Measurements from ENCODE around the gene ATP2B2. TPM values are rescaled to one million over a fixed set of nuclear protein-coding genes. Genes with fewer than 3 reads are reported as not detected.

The ATP2B2 gene
- total RNA-seq, 2 donors from 2014 or later, result 0.07 to 0.11 TPM

DNA sequence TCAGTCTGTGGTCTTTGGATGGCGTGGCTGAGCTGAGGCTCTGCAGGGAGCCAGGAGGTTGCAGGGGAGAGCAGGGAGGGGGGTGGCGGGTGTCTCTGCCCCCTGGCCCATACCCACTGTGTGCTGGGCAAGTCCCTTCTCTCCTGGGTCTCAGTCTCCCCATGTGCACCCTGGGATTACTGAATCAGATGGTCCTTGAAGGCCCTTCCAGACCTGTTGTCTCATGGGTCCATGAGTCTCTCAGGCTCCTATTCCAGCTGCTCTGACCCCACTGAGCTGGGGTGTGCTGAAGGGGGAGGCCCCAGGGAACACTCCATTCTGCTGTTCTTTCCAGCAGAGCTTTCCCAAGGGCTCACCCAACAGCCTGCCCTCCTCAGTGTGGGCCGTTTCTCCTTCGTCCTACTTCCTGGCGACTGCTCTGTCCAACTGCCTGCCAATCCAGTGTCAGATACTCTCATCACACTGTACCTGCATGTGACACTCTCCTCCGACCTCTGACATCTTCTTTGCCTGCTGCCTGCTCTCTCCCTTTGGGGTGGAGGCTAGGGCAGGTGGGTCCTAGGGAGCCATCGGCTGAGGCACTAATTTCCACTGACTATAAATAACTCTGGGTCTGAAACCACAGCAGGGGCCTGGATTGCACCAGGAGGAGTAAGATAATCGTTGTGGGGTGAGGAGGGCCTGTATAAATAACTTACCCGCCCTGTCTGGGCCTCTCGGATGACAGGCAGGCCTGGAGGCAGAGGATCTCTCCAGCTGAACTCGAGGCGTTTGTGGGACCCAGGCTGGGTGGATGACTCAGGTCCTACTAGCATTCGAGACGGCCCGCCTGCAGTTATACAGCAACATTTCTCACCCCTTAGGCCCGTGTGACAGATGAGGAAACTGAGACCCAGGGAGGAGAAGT is 67.1 kb downstream of the ATP2B2 start:
- no peak for DNase-seq
- Histone ChIP-seq H3K27ac (no peak overlapping the region), H3K4me1 (no peaks in the 10 kb centered on the region), H3K27me3 (no peaks in the 10 kb centered on the region), H3K9ac (ENCODE audit: low read depth in 2 of 2, low read length in 2 of 2) (no peak overlapping the region), H3K9me3 (no peaks in the 10 kb centered on the region), H3K4me3 (no peak overlapping the region), H3K36me3 (no peaks in the 10 kb centered on the region)
- intact Hi-C loops (cut with DNase I), result no loop called here
- TF ChIP-seq, protein P1, sequence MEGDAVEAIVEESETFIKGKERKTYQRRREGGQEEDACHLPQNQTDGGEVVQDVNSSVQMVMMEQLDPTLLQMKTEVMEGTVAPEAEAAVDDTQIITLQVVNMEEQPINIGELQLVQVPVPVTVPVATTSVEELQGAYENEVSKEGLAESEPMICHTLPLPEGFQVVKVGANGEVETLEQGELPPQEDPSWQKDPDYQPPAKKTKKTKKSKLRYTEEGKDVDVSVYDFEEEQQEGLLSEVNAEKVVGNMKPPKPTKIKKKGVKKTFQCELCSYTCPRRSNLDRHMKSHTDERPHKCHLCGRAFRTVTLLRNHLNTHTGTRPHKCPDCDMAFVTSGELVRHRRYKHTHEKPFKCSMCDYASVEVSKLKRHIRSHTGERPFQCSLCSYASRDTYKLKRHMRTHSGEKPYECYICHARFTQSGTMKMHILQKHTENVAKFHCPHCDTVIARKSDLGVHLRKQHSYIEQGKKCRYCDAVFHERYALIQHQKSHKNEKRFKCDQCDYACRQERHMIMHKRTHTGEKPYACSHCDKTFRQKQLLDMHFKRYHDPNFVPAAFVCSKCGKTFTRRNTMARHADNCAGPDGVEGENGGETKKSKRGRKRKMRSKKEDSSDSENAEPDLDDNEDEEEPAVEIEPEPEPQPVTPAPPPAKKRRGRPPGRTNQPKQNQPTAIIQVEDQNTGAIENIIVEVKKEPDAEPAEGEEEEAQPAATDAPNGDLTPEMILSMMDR (IDR thresholded peaks at IDR 0.05), result no peak

DNA sequence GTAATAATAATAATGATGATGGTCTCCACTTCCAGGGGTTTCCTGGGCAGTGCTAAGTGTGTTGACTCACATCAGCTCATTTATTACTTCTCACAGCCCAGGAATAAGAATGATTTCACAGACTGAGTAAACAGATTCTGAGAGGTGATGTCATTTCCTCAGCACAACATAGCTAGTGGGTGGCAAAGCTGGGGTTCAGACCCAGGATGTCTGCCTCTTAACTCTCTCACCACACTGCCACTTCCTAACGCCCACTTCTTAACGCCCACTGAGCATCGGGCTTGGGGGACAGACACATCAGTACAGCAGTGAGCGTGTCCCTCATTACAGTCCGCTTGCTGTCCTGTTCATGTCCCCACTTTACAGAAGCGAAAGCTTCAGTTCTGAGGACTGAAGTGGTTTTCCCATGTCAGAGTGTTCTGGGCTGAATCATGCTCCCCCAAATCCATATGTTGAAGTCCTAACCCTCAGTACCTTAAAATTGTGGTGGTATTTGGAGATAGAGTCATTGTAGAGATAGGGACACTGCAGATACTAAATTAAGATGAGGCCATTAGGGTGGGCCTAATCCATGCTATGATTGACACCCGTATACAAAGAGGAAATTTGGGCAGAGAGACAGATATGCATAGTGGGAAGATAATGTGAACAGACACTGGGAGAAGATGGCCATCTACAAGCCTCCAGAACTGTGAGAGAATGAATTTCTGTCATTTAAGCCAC is 68.0 kb downstream of the ATP2B2 start:
- Histone ChIP-seq H3K27me3 (no peaks in the 10 kb centered on the region), H3K4me3 (no peak overlapping the region), H3K4me1 (no peaks in the 10 kb centered on the region), H3K27ac (no peak overlapping the region), H3K9ac (ENCODE audit: low read depth in 2 of 2, low read length in 2 of 2) (no peak overlapping the region), H3K9me3 (no peaks in the 10 kb centered on the region), H3K36me3 (no peaks in the 10 kb centered on the region)
- DNase-seq, result no peak
- intact Hi-C loops (cut with DNase I), result no loop called here
- TF ChIP-seq, protein P1 (IDR thresholded peaks at IDR 0.05), result no peak

DNA sequence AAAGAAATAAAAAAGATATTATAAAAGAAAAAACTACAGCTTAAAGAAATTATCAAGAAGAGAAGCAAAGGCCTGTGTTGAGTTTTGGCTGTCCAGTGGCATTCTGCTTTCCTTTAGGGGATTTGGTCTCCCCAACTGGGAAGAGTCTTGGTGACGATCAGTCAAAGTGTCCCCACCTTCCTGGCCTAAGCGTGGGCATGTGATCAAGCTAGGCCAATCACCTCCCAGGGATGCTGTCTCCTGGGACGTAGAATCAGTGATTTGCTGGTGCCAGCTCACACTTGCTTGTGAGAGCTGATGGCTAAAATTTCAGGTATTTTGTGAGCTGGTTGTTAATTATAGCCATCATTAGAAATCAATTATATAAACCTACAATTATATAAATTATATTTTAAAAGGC is 69.5 kb downstream of the ATP2B2 start:
- DNase-seq, result no peak
- Histone ChIP-seq H3K27ac (no peak overlapping the region), H3K4me1 (no peaks in the 10 kb centered on the region), H3K36me3 (no peaks in the 10 kb centered on the region), H3K27me3 (no peaks in the 10 kb centered on the region), H3K9me3 (no peaks in the 10 kb centered on the region), H3K4me3 (no peak overlapping the region), H3K9ac (ENCODE audit: low read depth in 2 of 2, low read length in 2 of 2) (no peak overlapping the region)
- TF ChIP-seq, protein P1 (IDR thresholded peaks at IDR 0.05), result no peak
- intact Hi-C loops (cut with DNase I), result no loop called here

GRCh38 chr3:10434938-10435336 is 70.4 kb downstream of the ATP2B2 start:
- Histone ChIP-seq H3K9me3 (no peaks in the 10 kb centered on the region), H3K36me3 (no peaks in the 10 kb centered on the region), H3K27me3 (no peaks in the 10 kb centered on the region), H3K4me3 (no peak overlapping the region), H3K27ac (no peak overlapping the region), H3K9ac (ENCODE audit: low read depth in 2 of 2, low read length in 2 of 2) (no peak overlapping the region), H3K4me1 (no peaks in the 10 kb centered on the region)
- intact Hi-C loops (cut with DNase I), result no loop called here
- TF ChIP-seq, protein P1 (IDR thresholded peaks at IDR 0.05), result no peak
- DNase-seq, result no peak

DNA sequence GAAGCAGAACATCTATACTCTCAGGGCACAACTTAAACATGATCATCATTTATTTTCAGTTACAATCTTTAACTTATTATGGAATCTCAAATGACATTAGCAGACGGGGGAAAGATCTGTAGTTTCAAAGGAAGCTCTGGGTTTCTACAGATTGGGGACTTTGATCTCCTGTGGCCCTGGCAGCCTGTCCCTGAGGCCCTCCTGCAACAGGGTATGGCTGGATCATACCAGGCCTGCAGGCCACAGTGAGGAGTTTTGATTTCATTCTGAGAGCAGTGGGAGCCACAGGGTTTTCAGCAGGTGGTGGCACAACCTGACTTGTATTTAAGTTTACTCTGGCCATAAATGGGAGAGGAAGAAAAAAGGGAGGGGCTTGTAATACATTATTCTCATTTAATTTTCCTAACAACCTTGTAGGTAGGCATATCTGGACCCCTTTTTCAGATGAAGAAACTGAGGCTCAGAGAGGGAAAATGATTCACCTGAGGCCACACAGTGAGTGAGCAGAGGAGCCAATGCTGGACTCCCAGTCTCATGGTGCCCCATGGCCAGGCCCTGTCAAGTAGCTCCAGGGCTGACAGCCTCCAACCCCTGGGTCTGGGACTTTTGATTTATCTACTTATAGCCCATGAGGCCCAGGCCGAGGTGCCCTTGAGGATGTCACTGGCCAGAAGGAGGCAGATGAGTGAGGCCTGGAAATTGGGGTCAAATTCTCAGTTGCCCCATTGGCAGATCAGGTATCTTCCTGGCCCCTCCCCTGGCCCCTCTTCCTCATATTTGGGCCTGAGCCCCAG is 71.0 kb downstream of the ATP2B2 start:
- intact Hi-C loops (cut with DNase I), result no loop called here
- Histone ChIP-seq H3K4me1 (no peaks in the 10 kb centered on the region), H3K36me3 (no peaks in the 10 kb centered on the region), H3K9me3 (no peaks in the 10 kb centered on the region), H3K27me3 (no peaks in the 10 kb centered on the region), H3K27ac (no peak overlapping the region), H3K9ac (ENCODE audit: low read depth in 2 of 2, low read length in 2 of 2) (no peak overlapping the region), H3K4me3 (no peak overlapping the region)
- TF ChIP-seq, protein P1 (IDR thresholded peaks at IDR 0.05), result no peak
- no peak for DNase-seq
